Activated CD4-positive, alpha-beta memory T cell treated with anti-CD3 and anti-CD28 coated beads, Interleukin-2, amount 10 ng/mL, durations not matched to agents 7 days and 5 days (primary cell): ENCODE data around the gene DHCR7. TPM values are rescaled to one million over a fixed set of nuclear protein-coding genes. Genes with fewer than 3 reads are reported as not detected.

Experiments used
- CTCF ChIA-PET: fragments of 350-600 bp; sonication (Branson Sonifier 250); formaldehyde crosslinking; loops from one replicate; lab custom pipeline; 2021; ENCODE audit warnings: antibody characterized with exemption, inconsistent platforms; lab: Charles Lee
- POLR2A ChIA-PET: fragments of 350-600 bp; sonication (Branson Sonifier 250); formaldehyde crosslinking; loops from one replicate; lab custom pipeline; 2021; ENCODE audit warnings: antibody characterized with exemption; lab: Charles Lee
- DNase-seq: peaks from one replicate; pipeline ENCODE4 v3.0.0-alpha.2; 2020
- H3K27ac Mint-ChIP-seq: one replicate; pipeline ENCODE4 v1.8.0; 2021; ENCODE audit warnings: mild to moderate bottlenecking, mixed read lengths
- H3K27me3 Mint-ChIP-seq: one replicate; pipeline ENCODE4 v1.8.0; 2021; ENCODE audit warnings: mixed read lengths
- H3K36me3 Mint-ChIP-seq: one replicate; pipeline ENCODE4 v1.8.0; 2021; ENCODE audit warnings: low read depth, mixed read lengths
- H3K4me1 Mint-ChIP-seq: one replicate; pipeline ENCODE4 v1.8.0; 2021; ENCODE audit warnings: mixed read lengths
- H3K4me3 Mint-ChIP-seq: one replicate; pipeline ENCODE4 v1.8.0; 2021; ENCODE audit warnings: mild to moderate bottlenecking, mixed read lengths
- H3K9me3 Mint-ChIP-seq: one replicate; pipeline ENCODE4 v1.8.0; 2021; ENCODE audit warnings: mixed read lengths
- total RNA-seq, 2 experiments: library from RNA; stranded (reverse); gene quantifications; one replicate each; pipeline ENCODE4 v1.2.3, GENCODE V29; 2021

The DHCR7 gene
- total RNA-seq, 2 experiments from 2014 or later: 74.4 to 79.6 TPM

GRCh38 chr11:71458146-71459070 is 10.2 kb upstream of the DHCR7 start:
- H3K27ac Mint-ChIP-seq: peak overlapping the region; percentile 19
- H3K4me1 Mint-ChIP-seq: peaks cover 35% of the 10 kb centered on the region
- peaks cover 75% of the 10 kb centered on the region for H3K36me3 Mint-ChIP-seq
- ChIA-PET POLR2A (interaction anchor here (0.9 kb wide), 1 partner anchor 12 kb away, joined by 3 read pairs; no protein-coding TSS in a partner anchor), CTCF (no interaction called here)
- H3K9me3 Mint-ChIP-seq: no peaks in the 10 kb centered on the region
- DNase-seq: no peak
- H3K4me3 Mint-ChIP-seq: no peak overlapping the region
- H3K27me3 Mint-ChIP-seq: no peaks in the 10 kb centered on the region

DNA sequence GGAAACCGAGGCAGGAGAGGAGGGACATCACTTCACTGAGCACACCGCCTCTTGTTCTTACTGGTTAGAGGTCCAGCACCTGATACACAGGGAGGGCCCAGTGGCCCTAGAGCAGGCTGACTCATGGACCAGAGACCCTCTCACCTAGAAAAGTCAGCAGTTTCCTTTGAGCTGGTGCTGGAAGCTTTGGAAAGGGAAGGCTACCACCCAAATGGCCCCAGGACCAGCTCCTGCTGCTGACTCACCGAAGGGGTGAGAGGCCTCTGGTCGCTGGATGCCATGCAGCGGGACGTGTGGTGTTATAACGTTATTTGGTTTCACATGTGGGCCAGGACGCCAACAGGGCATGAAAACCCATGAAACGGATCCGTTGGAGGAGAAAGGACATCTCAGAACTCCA is 8.6 kb upstream of the DHCR7 start:
- Mint-ChIP-seq H3K4me1 (peaks cover 41% of the 10 kb centered on the region), H3K27me3 (no peaks in the 10 kb centered on the region), H3K4me3 (no peak overlapping the region), H3K9me3 (no peaks in the 10 kb centered on the region), H3K27ac (no peak overlapping the region), H3K36me3 (peaks cover 65% of the 10 kb centered on the region)
- ChIA-PET CTCF (no interaction called here), POLR2A (no interaction called here)
- DNase-seq: no peak

- Mint-ChIP-seq H3K4me1 (peaks cover 47% of the 10 kb centered on the region), H3K27ac (no peak overlapping the region), H3K4me3 (no peak overlapping the region), H3K36me3 (peaks cover 62% of the 10 kb centered on the region), H3K27me3 (no peaks in the 10 kb centered on the region), H3K9me3 (no peaks in the 10 kb centered on the region)
- no peak for DNase-seq
- ChIA-PET POLR2A (no interaction called here), CTCF (no interaction called here)
Measured at GRCh38 chr11:71456294-71456693, 8.1 kb upstream of the DHCR7 start.

DNA sequence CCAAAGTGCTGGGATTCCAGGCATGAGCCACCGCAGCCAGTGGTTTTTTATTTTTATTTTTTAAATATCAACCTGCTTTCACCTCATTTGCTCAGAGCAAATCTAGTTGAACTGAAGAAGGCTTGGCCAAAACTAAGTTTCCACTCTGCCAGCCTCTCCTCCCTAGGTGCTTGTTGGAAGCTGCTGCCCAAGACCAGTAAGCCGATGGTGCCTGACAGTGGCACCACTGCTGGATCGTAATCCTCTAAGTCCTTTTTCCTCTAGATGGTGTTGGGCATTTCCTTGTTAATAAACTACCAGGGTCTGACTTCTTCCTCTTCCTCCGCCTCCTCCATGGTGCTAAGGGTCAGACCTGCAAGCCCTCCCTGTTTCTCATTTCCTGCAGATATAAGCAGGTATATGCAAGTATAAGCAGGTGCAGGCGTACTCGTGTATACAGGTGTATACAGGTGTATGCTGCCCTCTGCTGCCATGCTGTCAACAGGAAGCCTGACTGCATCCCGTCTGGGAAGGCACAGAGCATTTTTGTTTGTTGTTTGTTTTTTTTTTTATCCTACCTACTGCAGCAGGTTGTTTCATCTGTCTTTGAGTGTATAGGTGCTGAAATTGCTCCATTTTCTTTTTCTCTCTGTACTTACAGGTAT is 6.4 kb upstream of the DHCR7 start:
- H3K27me3 Mint-ChIP-seq: no peaks in the 10 kb centered on the region
- H3K27ac Mint-ChIP-seq: peak overlapping the region; percentile 72
- H3K36me3 Mint-ChIP-seq: peaks cover 46% of the 10 kb centered on the region
- peak; percentile 25 for DNase-seq
- peaks cover 62% of the 10 kb centered on the region for H3K4me1 Mint-ChIP-seq
- peak overlapping the region; percentile 94 for H3K4me3 Mint-ChIP-seq
- POLR2A ChIA-PET: interaction anchor here (1.2 kb wide), 1 partner anchor 10 kb away, joined by 4 read pairs; no protein-coding TSS in a partner anchor
- CTCF ChIA-PET: no interaction called here
- no peaks in the 10 kb centered on the region for H3K9me3 Mint-ChIP-seq

DNA sequence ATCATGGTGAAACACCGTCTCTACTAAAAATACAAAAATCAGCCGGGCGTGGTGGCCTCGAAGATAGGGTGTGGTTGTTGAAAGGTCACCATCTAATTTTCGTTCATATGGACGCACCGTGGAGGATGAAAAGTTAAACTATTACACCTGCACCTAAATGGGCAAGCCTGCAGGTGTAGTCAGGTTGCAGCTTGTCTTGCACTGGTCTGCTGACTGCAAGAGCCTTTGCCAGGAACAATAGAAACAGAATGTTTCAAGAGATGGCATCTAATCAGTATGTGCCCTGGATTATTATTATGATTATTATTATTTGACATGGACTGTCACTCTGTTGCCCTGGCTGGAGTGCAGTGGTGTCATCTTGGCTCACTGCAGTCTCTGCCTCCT is 5.7 kb upstream of the DHCR7 start:
- Mint-ChIP-seq H3K27me3 (no peaks in the 10 kb centered on the region), H3K36me3 (peaks cover 42% of the 10 kb centered on the region), H3K4me1 (peaks cover 67% of the 10 kb centered on the region), H3K4me3 (peak overlapping the region; percentile 94), H3K27ac (peak overlapping the region; percentile 79), H3K9me3 (no peaks in the 10 kb centered on the region)
- ChIA-PET POLR2A (interaction anchor here (1.2 kb wide), 1 partner anchor 10 kb away, joined by 4 read pairs; no protein-coding TSS in a partner anchor), CTCF (no interaction called here)
- no peak for DNase-seq

DNA sequence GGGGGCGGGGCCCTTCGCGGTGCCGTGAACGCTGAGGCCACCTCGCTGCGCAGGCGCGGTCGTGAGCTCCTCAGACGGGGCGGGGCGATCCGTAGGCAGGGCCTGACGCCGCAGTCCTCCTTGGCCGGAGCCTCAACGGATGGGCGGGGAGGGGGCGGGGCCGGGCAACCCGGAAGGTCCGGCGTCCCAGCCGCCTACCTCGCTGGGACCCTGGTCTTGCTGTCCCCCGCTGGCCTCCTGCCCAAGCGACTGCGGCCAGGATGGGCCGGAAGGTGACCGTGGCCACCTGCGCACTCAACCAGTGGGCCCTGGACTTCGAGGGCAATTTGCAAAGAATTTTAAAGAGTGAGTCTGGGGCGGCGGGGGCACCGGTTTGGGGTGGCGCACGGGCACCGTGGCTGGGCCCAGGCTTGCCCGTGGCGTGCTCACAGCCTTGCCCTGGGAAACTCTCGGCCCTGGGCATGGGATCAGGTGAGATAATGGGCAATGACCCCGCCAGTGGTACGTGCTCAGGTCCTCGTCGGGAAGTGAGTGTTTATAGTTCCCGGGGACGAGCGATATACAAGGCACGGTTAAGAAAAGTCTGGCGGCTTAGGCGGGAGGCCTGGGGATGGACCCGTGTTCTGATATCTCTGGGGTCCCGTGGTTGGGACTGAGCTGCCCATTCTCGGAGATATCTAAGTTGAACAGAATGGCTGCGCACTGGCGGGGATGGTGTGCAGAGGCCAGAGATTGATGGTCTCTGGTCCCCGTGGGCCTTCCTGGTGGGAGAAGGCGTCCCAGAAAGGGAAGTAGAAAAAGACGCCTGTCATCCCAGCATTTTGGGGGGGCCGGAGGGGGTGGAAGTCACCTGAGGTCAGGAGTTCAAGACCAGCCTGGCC is 5.1 kb upstream of the DHCR7 start, which contains the start of gene NADSYN1:
Gene NADSYN1, plus strand, starts transcription at position 167 of the 881 bp plus-strand sequence. Its CDS starts 94 bp downstream, at position 261.
- H3K4me3 Mint-ChIP-seq: peak within 1 kb of the TSS; percentile 94
- peak within 1 kb of the TSS; percentile 93 for H3K27ac Mint-ChIP-seq
- peak; percentile 95 for DNase-seq
- H3K9me3 Mint-ChIP-seq: no peaks in the 10 kb centered on the region
- H3K36me3 Mint-ChIP-seq: peaks cover 41% of the 10 kb centered on the region
- CTCF ChIA-PET: no interaction called here
- no peaks in the 10 kb centered on the region for H3K27me3 Mint-ChIP-seq
- peaks cover 67% of the 10 kb centered on the region for H3K4me1 Mint-ChIP-seq
- POLR2A ChIA-PET: interaction anchor here (0.6 to 1.5 kb wide), 7 partner anchors 9 to 587 kb away, joined by 3 to 5 read pairs (median 4); partner anchors contain the start of gene XNDC1N

DNA sequence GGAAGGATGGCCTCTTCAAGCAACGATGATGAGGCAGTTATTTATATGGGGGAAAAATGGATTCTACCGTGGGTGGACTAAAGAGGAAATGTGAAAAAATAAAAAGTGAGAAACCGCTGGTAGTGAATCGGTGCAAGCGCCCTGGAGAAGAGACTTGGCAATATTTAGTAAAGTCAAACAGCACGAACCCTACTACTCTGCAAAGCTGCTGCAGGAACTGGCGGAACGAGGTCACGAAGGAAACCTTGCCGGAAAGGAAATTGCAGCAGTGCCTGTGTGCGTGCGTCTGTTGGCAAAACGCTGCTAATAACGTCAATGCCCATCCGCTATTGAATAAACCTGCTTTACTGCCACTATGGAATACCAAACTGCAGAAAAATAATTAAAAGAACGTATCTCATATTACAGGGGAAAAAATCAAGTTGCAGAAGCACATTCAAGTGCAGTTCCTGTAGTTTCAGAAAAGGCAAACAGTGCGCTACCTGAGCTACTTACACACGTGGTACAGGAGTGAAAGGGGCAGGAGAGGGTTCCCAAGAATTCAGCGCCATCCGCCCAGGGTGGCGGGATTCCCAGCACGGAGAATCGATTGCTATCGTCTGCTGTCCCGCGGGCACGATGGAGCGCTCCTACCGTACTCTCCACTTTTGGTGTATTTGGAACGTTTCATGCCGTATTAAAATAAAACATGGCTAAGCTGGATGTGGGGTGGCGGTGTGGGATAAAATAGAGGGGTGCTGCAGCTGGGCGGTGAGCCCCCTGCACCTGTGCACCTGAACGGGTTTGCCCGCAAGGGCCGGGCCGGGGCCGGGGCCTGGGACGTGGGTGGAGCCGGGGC is 4.2 kb upstream of the DHCR7 start:
- ChIA-PET POLR2A (interaction anchor here (0.6 to 1.5 kb wide), 6 partner anchors 8 to 588 kb away, joined by 3 to 5 read pairs (median 4); partner anchors contain the start of gene XNDC1N), CTCF (no interaction called here)
- peak overlapping the region; percentile 93 for H3K27ac Mint-ChIP-seq
- H3K9me3 Mint-ChIP-seq: no peaks in the 10 kb centered on the region
- H3K27me3 Mint-ChIP-seq: no peaks in the 10 kb centered on the region
- peak; percentile 73 for DNase-seq
- H3K36me3 Mint-ChIP-seq: peaks cover 35% of the 10 kb centered on the region
- peaks cover 66% of the 10 kb centered on the region for H3K4me1 Mint-ChIP-seq
- peak overlapping the region; percentile 94 for H3K4me3 Mint-ChIP-seq

- CTCF ChIA-PET: no interaction called here
- Mint-ChIP-seq H3K9me3 (no peaks in the 10 kb centered on the region), H3K27me3 (no peaks in the 10 kb centered on the region), H3K27ac (peak overlapping the region; percentile 93), H3K4me3 (peak overlapping the region; percentile 94), H3K4me1 (peaks cover 73% of the 10 kb centered on the region), H3K36me3 (peaks cover 34% of the 10 kb centered on the region)
- DNase-seq: no peak
- POLR2A ChIA-PET: interaction anchor here (1.5 kb wide), 1 partner anchor 9 kb away, joined by 3 read pairs; no protein-coding TSS in a partner anchor
Measured at GRCh38 chr11:71451596-71452198, 3.5 kb upstream of the DHCR7 start.

GRCh38 chr11:71450939-71451338 is 2.7 kb upstream of the DHCR7 start:
- DNase-seq: no peak
- ChIA-PET POLR2A (no interaction called here), CTCF (no interaction called here)
- Mint-ChIP-seq H3K4me3 (peak overlapping the region; percentile 5), H3K27ac (peak overlapping the region; percentile 93), H3K4me1 (peaks cover 75% of the 10 kb centered on the region), H3K36me3 (peaks cover 34% of the 10 kb centered on the region), H3K9me3 (peaks cover under 1% of the 10 kb centered on the region), H3K27me3 (no peaks in the 10 kb centered on the region)

GRCh38 chr11:71450507-71450906 is 2.3 kb upstream of the DHCR7 start:
- DNase-seq: no peak
- peaks cover 72% of the 10 kb centered on the region for H3K4me1 Mint-ChIP-seq
- H3K9me3 Mint-ChIP-seq: peaks cover 2% of the 10 kb centered on the region
- CTCF ChIA-PET: no interaction called here
- peaks cover 34% of the 10 kb centered on the region for H3K36me3 Mint-ChIP-seq
- H3K4me3 Mint-ChIP-seq: peak overlapping the region; percentile 5
- H3K27ac Mint-ChIP-seq: no peak overlapping the region
- H3K27me3 Mint-ChIP-seq: no peaks in the 10 kb centered on the region
- POLR2A ChIA-PET: no interaction called here

GRCh38 chr11:71449596-71449995 is 1.4 kb upstream of the DHCR7 start:
- ChIA-PET CTCF (no interaction called here), POLR2A (no interaction called here)
- H3K27me3 Mint-ChIP-seq: no peaks in the 10 kb centered on the region
- H3K4me1 Mint-ChIP-seq: peaks cover 65% of the 10 kb centered on the region
- peaks cover 2% of the 10 kb centered on the region for H3K9me3 Mint-ChIP-seq
- H3K4me3 Mint-ChIP-seq: peak overlapping the region; percentile 85
- peak overlapping the region; percentile 74 for H3K27ac Mint-ChIP-seq
- no peak for DNase-seq
- peaks cover 33% of the 10 kb centered on the region for H3K36me3 Mint-ChIP-seq
